CD4-positive, alpha-beta T cell treated with Interleukin-21 for 1 hour (primary cell): ENCODE data around the gene NAP1L5.

Experiments used
- DNase-seq: peaks from one replicate; pipeline ENCODE4 v3.0.0-alpha.2; 2020

Gene NAP1L5

GRCh38 chr4:88659055-88659889 lies 38.4 kb downstream of the NAP1L5 start:
- peak; percentile 55 for DNase-seq

DNA sequence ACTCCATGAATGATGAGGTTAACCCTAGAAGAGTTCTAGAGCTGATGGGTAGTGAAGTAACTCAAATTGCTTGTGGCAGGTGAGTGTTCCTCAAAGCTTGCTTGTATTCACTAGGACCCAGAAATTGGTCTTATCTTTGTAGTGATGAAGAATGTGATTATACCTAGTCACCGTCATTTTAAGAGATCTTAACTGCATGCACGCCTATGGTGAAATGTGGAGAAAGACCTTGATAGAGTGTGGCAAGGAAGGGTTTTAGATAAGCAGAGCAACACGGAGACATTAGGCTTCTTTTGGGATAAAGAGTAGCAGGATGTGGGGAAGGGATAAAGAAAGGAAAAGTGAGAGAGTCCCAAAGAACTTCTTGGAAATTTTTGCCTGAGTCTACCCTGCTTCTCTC lies 42.4 kb downstream of the NAP1L5 start:
- no peak for DNase-seq

- DNase-seq, result no peak
Observed at GRCh38 chr4:88653371-88653946, 44.2 kb downstream of the NAP1L5 start.

DNA sequence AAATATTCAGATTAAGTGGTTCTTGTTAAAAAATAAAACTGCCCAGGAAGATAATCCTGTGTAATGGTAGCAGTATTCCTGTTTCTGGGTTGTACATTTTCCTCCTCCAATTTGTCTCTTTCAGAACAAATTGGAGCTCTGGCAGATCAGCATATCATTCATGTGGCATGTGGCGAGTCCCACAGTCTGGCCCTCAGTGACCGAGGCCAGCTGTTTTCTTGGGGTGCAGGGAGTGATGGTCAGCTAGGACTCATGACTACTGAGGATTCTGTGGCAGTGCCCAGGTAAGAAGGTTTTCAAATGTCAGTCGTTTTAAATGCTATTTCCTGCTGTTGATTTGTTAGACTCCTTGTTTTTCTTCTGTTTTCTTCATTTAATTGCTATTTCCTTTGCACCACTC lies 47.9 kb downstream of the NAP1L5 start:
- DNase-seq, result no peak

DNA sequence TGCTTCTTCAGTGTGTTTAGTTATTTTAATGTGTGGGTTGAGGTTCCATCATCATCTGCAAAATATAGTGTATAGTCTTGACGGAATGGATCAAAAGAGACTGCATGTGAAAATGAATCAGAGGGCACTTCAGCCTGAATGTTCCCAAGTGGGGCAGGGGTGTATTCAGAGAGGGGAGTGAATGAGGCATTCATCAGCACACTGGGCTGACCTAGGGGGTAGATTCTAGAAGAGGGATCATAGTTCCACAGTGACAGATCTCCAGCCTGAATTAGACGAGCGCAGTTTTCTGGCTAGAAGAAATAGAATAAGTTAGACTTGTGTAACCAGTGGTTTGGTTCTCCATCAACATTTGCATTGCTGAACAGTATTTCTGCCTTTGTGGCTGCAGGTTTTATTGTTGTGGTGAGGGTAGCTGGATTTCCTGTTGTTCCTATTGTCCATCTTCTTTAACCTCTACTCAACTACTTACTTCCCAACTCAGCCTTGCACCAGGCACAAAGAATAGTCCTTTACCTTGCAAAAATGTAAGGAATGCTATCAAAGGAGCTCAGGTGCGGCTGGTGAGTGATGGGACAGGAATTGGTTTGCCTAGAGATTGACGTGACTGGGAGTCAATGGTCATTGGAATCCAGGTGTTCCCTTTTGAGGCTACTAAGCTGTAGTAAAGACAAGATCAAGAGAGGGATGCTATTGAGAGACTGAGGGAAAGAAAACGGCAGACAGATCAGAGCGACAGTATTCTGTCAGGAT lies 50.9 kb downstream of the NAP1L5 start:
- no peak for DNase-seq

GRCh38 chr4:88645994-88646393 lies 51.6 kb downstream of the NAP1L5 start:
- no peak for DNase-seq
